ENCODE data around the gene GRB2.

DNA sequence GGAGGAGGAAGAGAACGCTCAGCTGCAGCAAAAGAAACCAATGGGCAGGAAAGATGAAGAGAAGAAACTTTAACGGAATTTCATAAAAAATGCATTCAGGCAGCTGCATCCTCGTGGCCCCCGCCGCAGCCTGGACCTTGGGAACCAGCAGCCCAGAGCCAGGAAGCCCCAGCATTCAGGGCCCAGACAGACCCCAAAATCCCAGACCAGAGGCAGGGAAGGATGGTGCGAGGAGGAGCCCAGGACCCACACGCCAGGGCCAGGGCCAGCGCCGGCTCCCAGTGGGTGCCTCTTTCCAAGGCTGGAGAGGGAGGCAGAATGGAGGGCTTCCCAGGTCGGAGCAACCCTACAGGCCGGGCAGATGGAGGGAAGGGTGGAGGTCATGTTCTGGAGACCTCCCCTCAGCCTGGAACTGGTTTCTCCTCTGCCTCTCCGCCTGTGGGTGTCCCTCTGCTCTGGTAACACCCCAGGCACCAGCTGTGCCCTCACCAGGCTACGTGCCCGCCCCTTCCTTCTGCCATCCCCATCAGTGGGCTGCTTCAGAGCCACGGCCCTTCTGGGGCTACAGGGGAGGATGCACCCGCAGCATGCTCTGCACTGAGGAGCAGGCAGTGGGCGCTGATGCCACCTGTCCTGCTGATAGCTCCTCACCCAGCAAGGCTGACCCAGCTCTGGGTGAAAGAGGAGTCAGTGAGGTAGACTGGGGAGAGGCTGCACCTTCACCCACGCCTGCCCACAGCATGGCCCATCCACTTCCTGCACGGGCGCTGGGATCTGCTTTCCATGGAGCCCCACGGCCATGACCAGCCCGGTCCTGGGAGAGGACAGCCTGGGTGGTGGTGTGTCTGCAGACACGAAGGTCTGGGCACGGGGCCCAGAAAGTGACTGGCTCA, 133.3 kb downstream of the GRB2 start:
- no peak for TF ChIP-seq CTCF (IDR thresholded peaks at IDR 0.05)
- TF ChIP-seq POLR2A (IDR thresholded peaks at IDR 0.05), result no peak

All from prostate gland (tissue), 2 donors.